CD14-positive monocyte (primary cell): Measurements from ENCODE around the gene ARAP2. TPM values are rescaled to one million over a fixed set of nuclear protein-coding genes. Genes with fewer than 3 reads are reported as not detected.
A peak's percentile ranks its signal among the peaks of the same experiment; 100 is the strongest.

Experiments used
- DNase-seq, 3 donors: peaks; one replicate each; pipeline ENCODE4 v3.0.0-alpha.2; 2011 to 2022
- H2AFZ ChIP-seq: 2 replicates; pipeline ENCODE4 v1.6.0; 2012; ENCODE audit warnings: mild to moderate bottlenecking, low read depth, low read length, inconsistent platforms; ENCODE audit not compliant: insufficient read depth, poor library complexity, severe bottlenecking
- H3K27ac ChIP-seq, 2 donors: 1 replicate in 1 of 2; 2 replicates in 1 of 2; pipeline ENCODE4 v1.5.1; 2012 to 2013; ENCODE audit warnings: low read length in 2 of 2, control low read depth in 1 of 2, inconsistent platforms in 1 of 2, low read depth in 1 of 2, mild to moderate bottlenecking in 1 of 2
- H3K27me3 ChIP-seq, 2 donors: one replicate each; pipeline versions ENCODE4 v1.6.0 to v1.6.1; 2011 to 2013; ENCODE audit warnings: low read length in 2 of 2; ENCODE audit not compliant: control insufficient read depth in 2 of 2, insufficient read depth in 2 of 2
- H3K36me3 ChIP-seq, 2 donors: replicated peaks in 1 of 2; 1 replicate in 1 of 2; 2 replicates in 1 of 2; pipeline versions ENCODE4 v1.5.1 to v1.6.1; 2012 to 2013; ENCODE audit warnings: low read length in 2 of 2, control low read depth in 1 of 2, inconsistent platforms in 1 of 2, mild to moderate bottlenecking in 1 of 2; ENCODE audit not compliant: insufficient read depth in 2 of 2, control insufficient read depth in 1 of 2
- H3K4me1 ChIP-seq, 2 donors: 1 replicate in 1 of 2; 2 replicates in 1 of 2; pipeline versions ENCODE4 v1.5.1 to v1.6.1; 2012 to 2013; ENCODE audit warnings: low read length in 2 of 2, control low read depth in 1 of 2, inconsistent platforms in 1 of 2, mild to moderate bottlenecking in 1 of 2, moderate library complexity in 1 of 2; ENCODE audit not compliant: insufficient read depth in 2 of 2, control insufficient read depth in 1 of 2
- H3K4me2 ChIP-seq: replicated peaks from 2 replicates; pipeline ENCODE3; 2012; ENCODE audit warnings: low read length, moderate library complexity, mild to moderate bottlenecking; ENCODE audit not compliant: poor library complexity, severe bottlenecking; ENCODE audit errors: extremely low read depth
- H3K4me3 ChIP-seq, 3 experiments: fragments of 200-600 bp in 1 of 3; sonication (generic) in 1 of 3; replicated peaks in 1 of 3; 1 replicate in 2 of 3; 2 replicates in 1 of 3; pipeline ENCODE4 v1.5.1; 2011 to 2013; ENCODE audit warnings: low read length in 3 of 3, mild to moderate bottlenecking in 3 of 3, control low read depth in 2 of 3, low read depth in 2 of 3, inconsistent platforms in 1 of 3, moderate library complexity in 1 of 3
- H3K79me2 ChIP-seq: 2 replicates; pipeline ENCODE4 v1.6.0; 2012; ENCODE audit warnings: mild to moderate bottlenecking, control low read depth, inconsistent platforms, low read length, moderate library complexity; ENCODE audit not compliant: insufficient read depth
- H3K9ac ChIP-seq: 2 replicates; pipeline ENCODE4 v1.6.0; 2017; ENCODE audit warnings: low read length, mild to moderate bottlenecking; ENCODE audit not compliant: insufficient read depth, poor library complexity, severe bottlenecking
- H3K9me3 ChIP-seq, 2 donors: replicated peaks in 1 of 2; 1 replicate in 1 of 2; 2 replicates in 1 of 2; pipeline versions ENCODE4 v1.5.1 to v1.6.1; 2012 to 2013; ENCODE audit warnings: low read length in 2 of 2, control low read depth in 1 of 2; ENCODE audit not compliant: control insufficient read depth in 1 of 2, insufficient read depth in 1 of 2
- H4K20me1 ChIP-seq: 2 replicates; pipeline ENCODE4 v1.6.0; 2012; ENCODE audit warnings: mild to moderate bottlenecking, low read length, control low read depth, moderate library complexity; ENCODE audit not compliant: insufficient read depth
- H3K27ac Mint-ChIP-seq, 7 donors: one replicate each; pipeline ENCODE4 v1.8.0; 2020; ENCODE audit warnings: mild to moderate bottlenecking in 7 of 7, mixed read lengths in 7 of 7, moderate library complexity in 6 of 7, inconsistent platforms in 2 of 7
- H3K27me3 Mint-ChIP-seq, 3 donors: one replicate each; pipeline ENCODE4 v1.8.0; 2021 to 2022; ENCODE audit warnings: low read depth in 3 of 3, mild to moderate bottlenecking in 3 of 3, mixed read lengths in 3 of 3, moderate library complexity in 3 of 3, inconsistent platforms in 1 of 3
- H3K36me3 Mint-ChIP-seq, 2 donors: one replicate each; pipeline ENCODE4 v1.8.0; 2020; ENCODE audit warnings: mixed read lengths in 2 of 2, inconsistent platforms in 1 of 2, mild to moderate bottlenecking in 1 of 2
- H3K4me1 Mint-ChIP-seq: one replicate; pipeline ENCODE4 v1.8.0; 2020; ENCODE audit warnings: mild to moderate bottlenecking, mixed read lengths
- H3K4me3 Mint-ChIP-seq, 2 donors: one replicate each; pipeline ENCODE4 v1.8.0; 2020; ENCODE audit warnings: mild to moderate bottlenecking in 2 of 2, mixed read lengths in 2 of 2, moderate library complexity in 1 of 2
- H3K9me3 Mint-ChIP-seq, 7 donors: one replicate each; pipeline ENCODE4 v1.8.0; 2020 to 2022; ENCODE audit warnings: mixed read lengths in 7 of 7, mild to moderate bottlenecking in 6 of 7, moderate library complexity in 6 of 7, inconsistent platforms in 2 of 7
- CTCF ChIP-seq: fragments of 200-600 bp; IDR thresholded peaks from one replicate; pipeline ENCODE4 v1.8.0; 2022; ENCODE audit warnings: antibody characterized with exemption, mild to moderate bottlenecking
- WGBS: methylation state at CpG from one replicate; pipeline ENCODE4 v1.1.5; 2013; ENCODE audit warnings: missing lambda C conversion rate; ENCODE audit not compliant: insufficient coverage; 5-methylcytosine and 5-hydroxymethylcytosine counted together
- intact Hi-C, 2 donors: fragments of 100-400 bp; cut with micrococcal nuclease; formaldehyde crosslinking; loops; one replicate each; pipeline versions ENCODE4 v1.15.0 to v1.15.1; 2023
- polyA plus RNA-seq, 3 donors: library from polyadenylated mRNA; depleted of rRNA in 1 of 3; unstranded in 2 of 3; stranded (reverse) in 1 of 3; fragments of 300-500 nt in 2 of 3; fragments of >200 nt in 1 of 3; fragmentation: Illumina TruSeq in 2 of 3; gene quantifications; 1 replicate in 2 of 3; 2 replicates in 1 of 3; pipeline ENCODE4 v1.2.3, GENCODE V29; 2012 to 2021

ARAP2 gene
- polyA plus RNA-seq, 3 donors = 4.6 to 17.7 (median 5.6) TPM

DNA sequence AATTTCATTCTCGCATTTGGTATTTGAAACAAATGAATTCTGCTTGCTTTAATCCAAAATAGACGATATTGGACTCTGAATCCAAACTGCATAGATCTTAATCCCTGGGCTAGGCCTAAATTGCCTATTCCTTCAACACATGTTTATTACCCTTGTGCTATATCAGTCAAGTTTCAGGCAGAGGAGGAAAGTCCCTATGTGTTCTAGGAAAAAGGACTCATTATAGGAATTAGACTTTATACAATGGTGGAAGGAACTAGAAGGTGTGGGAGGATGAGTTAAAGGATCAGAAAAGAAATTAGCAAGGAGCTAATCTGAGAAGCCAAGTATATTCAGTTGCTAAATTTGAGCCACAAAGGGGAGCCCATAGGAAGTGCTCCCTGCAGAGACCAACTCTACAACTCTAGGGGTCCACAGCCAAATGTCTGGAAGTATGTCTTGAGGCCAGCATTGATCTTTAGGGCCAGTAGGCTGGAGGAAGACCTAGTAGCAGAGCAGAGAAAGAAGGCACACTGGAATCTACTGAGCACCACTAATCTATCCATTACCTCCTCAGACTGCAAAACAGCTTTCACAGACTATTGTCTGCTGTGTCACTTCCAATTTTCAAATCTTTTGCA, 20.0 kb upstream of the ARAP2 start:
- H3K4me1 ChIP-seq = peaks cover 18 to 30% of the 10 kb centered on the region in 2 donors
- H3K36me3 ChIP-seq = no peaks in the 10 kb centered on the region
- peaks cover 0 to 6% (median 0%) of the 10 kb centered on the region in 7 donors for H3K9me3 Mint-ChIP-seq
- intact Hi-C loops = no loop called here
- H3K27me3 Mint-ChIP-seq = peaks cover 0 to 2% (median 0%) of the 10 kb centered on the region in 3 donors
- H3K27ac Mint-ChIP-seq = no peak overlapping the region
- no peak overlapping the region for H3K4me3 Mint-ChIP-seq
- no peak for TF ChIP-seq CTCF
- H3K27ac ChIP-seq = no peak overlapping the region
- H3K4me1 Mint-ChIP-seq = peaks cover 28% of the 10 kb centered on the region
- DNase-seq = no peak
- H3K27me3 ChIP-seq = no peaks in the 10 kb centered on the region
- no peaks in the 10 kb centered on the region for H3K36me3 Mint-ChIP-seq
- H2AFZ ChIP-seq = no peak overlapping the region
- H4K20me1 ChIP-seq = no peaks in the 10 kb centered on the region
- no peaks in the 10 kb centered on the region for H3K79me2 ChIP-seq
- 100% methylated on average over 2 of the region's 2 CpGs for WGBS
- H3K4me3 ChIP-seq = no peak overlapping the region
- H3K4me2 ChIP-seq = no peak overlapping the region
- no peak overlapping the region for H3K9ac ChIP-seq
- H3K9me3 ChIP-seq = no peaks in the 10 kb centered on the region

GRCh38 chr4:36260731-36261130, 16.4 kb upstream of the ARAP2 start:
- peaks cover 17% of the 10 kb centered on the region for H3K4me1 Mint-ChIP-seq
- no peak overlapping the region for H3K4me3 ChIP-seq
- H3K27ac ChIP-seq = no peak overlapping the region
- intact Hi-C loops = no loop called here
- no peak overlapping the region for H3K4me3 Mint-ChIP-seq
- H3K4me2 ChIP-seq = no peak overlapping the region
- 94% methylated on average over 5 of the region's 5 CpGs for WGBS
- TF ChIP-seq CTCF = no peak
- H3K9me3 ChIP-seq = no peaks in the 10 kb centered on the region
- DNase-seq = no peak
- peaks cover 0 to 2% (median 0%) of the 10 kb centered on the region in 3 donors for H3K27me3 Mint-ChIP-seq
- peaks cover 14 to 17% of the 10 kb centered on the region in 2 donors for H3K4me1 ChIP-seq
- no peaks in the 10 kb centered on the region for H3K36me3 Mint-ChIP-seq
- H4K20me1 ChIP-seq = no peaks in the 10 kb centered on the region
- no peaks in the 10 kb centered on the region for H3K79me2 ChIP-seq
- H3K27me3 ChIP-seq = no peaks in the 10 kb centered on the region
- peaks cover 0 to 6% (median 0%) of the 10 kb centered on the region in 7 donors for H3K9me3 Mint-ChIP-seq
- H3K27ac Mint-ChIP-seq = peak overlapping the region in 2 of 7 donors; percentile 6 to 22
- no peak overlapping the region for H3K9ac ChIP-seq
- no peak overlapping the region for H2AFZ ChIP-seq
- H3K36me3 ChIP-seq = no peaks in the 10 kb centered on the region
